Measurements from ENCODE around the gene KCNK1.
A peak's percentile ranks its signal among the peaks of the same experiment; 100 is the strongest.
"Not testable (repeated sequence)": the region's sequence is repeated elsewhere in the genome, so short reads cannot be mapped to it uniquely, and the experiment has no call there.

KCNK1 gene

GRCh38 chr1:233668146-233668724, 54.3 kb downstream of the KCNK1 start:
- no peak for TF ChIP-seq CTCF (IDR thresholded peaks at IDR 0.05; ENCODE audit: insufficient read depth, low read depth, low read length, missing control alignments)
- no peak overlapping the region for H3K4me3 ChIP-seq (ENCODE audit: low read depth, low read length)

GRCh38 chr1:233668725-233669294, 54.9 kb downstream of the KCNK1 start:
- DNase-seq (ENCODE audit: low read depth) = peak; percentile 84
- TF ChIP-seq CTCF (IDR thresholded peaks at IDR 0.05; ENCODE audit: insufficient read depth, low read depth, low read length, missing control alignments) = no peak
- H3K4me3 ChIP-seq (ENCODE audit: low read depth, low read length) = no peak overlapping the region

More at GRCh38 chr1:233668146-233668724, 54.3 kb downstream of the KCNK1 start:
- DNase-seq (ENCODE audit: low read depth) = no peak

- DNase-seq (ENCODE audit: low read depth) = not testable (repeated sequence)
Measured at GRCh38 chr1:233670363-233670762, 56.5 kb downstream of the KCNK1 start.

DNA sequence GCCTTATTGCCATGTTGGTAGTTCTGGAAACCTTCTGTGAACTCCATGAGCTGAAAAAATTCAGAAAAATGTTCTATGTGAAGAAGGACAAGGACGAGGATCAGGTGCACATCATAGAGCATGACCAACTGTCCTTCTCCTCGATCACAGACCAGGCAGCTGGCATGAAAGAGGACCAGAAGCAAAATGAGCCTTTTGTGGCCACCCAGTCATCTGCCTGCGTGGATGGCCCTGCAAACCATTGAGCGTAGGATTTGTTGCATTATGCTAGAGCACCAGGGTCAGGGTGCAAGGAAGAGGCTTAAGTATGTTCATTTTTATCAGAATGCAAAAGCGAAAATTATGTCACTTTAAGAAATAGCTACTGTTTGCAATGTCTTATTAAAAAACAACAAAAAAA, 57.4 kb downstream of the KCNK1 start:
- H3K4me3 ChIP-seq (ENCODE audit: low read depth, low read length) = no peak overlapping the region
- TF ChIP-seq CTCF (IDR thresholded peaks at IDR 0.05; ENCODE audit: insufficient read depth, low read depth, low read length, missing control alignments) = no peak
- no peak for DNase-seq (ENCODE audit: low read depth)

More at GRCh38 chr1:233670363-233670762, 56.5 kb downstream of the KCNK1 start:
- not testable (repeated sequence) for H3K4me3 ChIP-seq (ENCODE audit: low read depth, low read length)

DNA sequence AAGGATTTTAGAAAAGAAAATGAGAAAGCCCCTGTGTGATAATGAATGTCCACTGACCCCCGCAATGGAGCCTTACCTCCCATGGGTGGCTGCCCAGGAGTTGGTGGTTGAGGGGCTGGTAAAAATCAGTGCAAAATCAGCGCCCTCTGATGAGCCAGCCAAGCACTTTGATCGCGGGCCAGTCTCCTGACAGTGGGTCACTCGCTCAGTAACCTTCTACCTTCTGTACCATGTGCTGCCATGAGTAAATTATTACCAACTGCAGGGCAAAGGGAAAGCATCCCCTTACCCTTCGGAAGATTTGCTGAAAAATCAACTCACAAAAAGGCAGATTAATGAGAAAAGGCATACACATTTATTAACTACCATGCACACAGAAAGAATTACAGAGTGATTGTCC, 58.8 kb downstream of the KCNK1 start:
- H3K4me3 ChIP-seq (ENCODE audit: low read depth, low read length) = no peak overlapping the region
- no peak for TF ChIP-seq CTCF (IDR thresholded peaks at IDR 0.05; ENCODE audit: insufficient read depth, low read depth, low read length, missing control alignments)
- no peak for DNase-seq (ENCODE audit: low read depth)

DNA sequence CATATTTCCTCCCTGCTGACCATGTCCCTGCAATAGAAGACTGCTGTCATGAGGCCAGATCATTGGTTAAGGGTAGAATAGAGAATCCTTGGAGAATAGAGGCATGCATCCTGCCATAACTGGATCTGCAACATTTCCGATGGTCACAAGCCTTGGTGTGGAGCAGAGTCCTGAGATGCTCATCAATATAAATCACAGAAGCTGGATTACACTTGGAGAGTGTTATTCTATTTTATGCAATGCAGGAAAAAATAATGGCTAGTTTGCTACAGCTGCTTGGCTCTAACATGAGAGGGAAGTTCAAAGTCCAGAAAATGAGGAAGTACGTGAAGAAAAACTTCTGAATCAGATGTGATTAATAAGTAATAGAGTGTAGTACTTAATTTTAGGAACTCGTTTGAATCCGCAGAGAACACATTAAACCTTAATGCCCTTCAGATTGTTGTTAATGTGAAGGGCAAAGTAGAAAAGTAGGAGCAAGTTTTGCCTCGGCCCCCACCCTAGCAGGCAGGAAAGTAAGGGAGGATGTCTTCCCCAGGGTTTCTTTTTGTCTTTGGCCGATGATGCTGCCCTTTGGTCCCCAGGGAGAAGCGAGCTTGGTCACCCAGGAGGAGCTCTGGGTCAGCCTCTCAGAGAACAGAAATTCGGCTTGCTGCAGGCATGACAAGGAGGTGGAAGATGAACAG, 59.5 kb downstream of the KCNK1 start:
- DNase-seq (ENCODE audit: low read depth) = peak; percentile 34
- TF ChIP-seq CTCF (IDR thresholded peaks at IDR 0.05; ENCODE audit: insufficient read depth, low read depth, low read length, missing control alignments) = no peak
- no peak overlapping the region for H3K4me3 ChIP-seq (ENCODE audit: low read depth, low read length)

GRCh38 chr1:233673947-233674431, 60.1 kb downstream of the KCNK1 start:
- TF ChIP-seq CTCF (IDR thresholded peaks at IDR 0.05; ENCODE audit: insufficient read depth, low read depth, low read length, missing control alignments) = no peak
- no peak for DNase-seq (ENCODE audit: low read depth)
- H3K4me3 ChIP-seq (ENCODE audit: low read depth, low read length) = no peak overlapping the region

All from GM12865 (cell line).